H1 (cell line): ENCODE measurements around the gene CTSA. TPM values are rescaled to one million over a fixed set of nuclear protein-coding genes. Genes with fewer than 3 reads are reported as not detected.

Experiments used
- CTCF ChIA-PET: fragments of 300-600 bp; sonication (Branson Sonifier 250); formaldehyde crosslinking; loops from one replicate; lab custom pipeline; 2021; ENCODE audit not compliant: partially characterized antibody; lab: Charles Lee
- POLR2A ChIA-PET: fragments of 300-600 bp; sonication (Branson Sonifier 250); formaldehyde crosslinking; loops from one replicate; lab custom pipeline; 2021; ENCODE audit warnings: inconsistent platforms; ENCODE audit not compliant: partially characterized antibody; lab: Charles Lee
- DNase-seq, 2 experiments: peaks; one replicate each; pipeline versions ENCODE4 v3.0.0 to v3.0.0-alpha.2; 2010 to 2022; ENCODE audit warnings: low spot score in 2 of 2, low read depth in 1 of 2, mixed read lengths in 1 of 2
- FAIRE-seq: peaks from 2 replicates; lab custom pipeline; 2011; peaks lifted over from hg19 to GRCh38; lab: Jason Lieb, UNC
- H2AFZ ChIP-seq: 2 replicates; pipeline ENCODE4 v1.8.1; 2012; ENCODE audit warnings: low read length, inconsistent platforms
- H2AK5ac ChIP-seq: 2 replicates; pipeline ENCODE4 v1.6.1; 2013; ENCODE audit warnings: low read depth, low read length
- H2BK120ac ChIP-seq: replicated peaks from 2 replicates; pipeline ENCODE3; 2013; ENCODE audit warnings: low read depth, low read length, inconsistent platforms
- H2BK12ac ChIP-seq: 2 replicates; pipeline ENCODE4 v1.6.1; 2013; ENCODE audit warnings: low read depth, low read length
- H2BK15ac ChIP-seq: 2 replicates; pipeline ENCODE4 v1.6.1; 2013; ENCODE audit warnings: low read length
- H2BK20ac ChIP-seq: 2 replicates; pipeline ENCODE4 v1.6.1; 2013; ENCODE audit warnings: low read length
- H2BK5ac ChIP-seq: 2 replicates; pipeline ENCODE4 v1.6.1; 2013; ENCODE audit warnings: low read depth, low read length
- H3K14ac ChIP-seq: 2 replicates; pipeline ENCODE4 v1.6.1; 2013; ENCODE audit warnings: inconsistent platforms; ENCODE audit not compliant: insufficient read length
- H3K18ac ChIP-seq: 2 replicates; pipeline ENCODE4 v1.6.1; 2013; ENCODE audit warnings: low read length; ENCODE audit errors: extremely low read depth
- H3K23ac ChIP-seq: 2 replicates; pipeline ENCODE4 v1.6.1; 2013; ENCODE audit warnings: inconsistent platforms; ENCODE audit not compliant: insufficient read length
- H3K23me2 ChIP-seq: 2 replicates; pipeline ENCODE4 v1.6.1; 2013; ENCODE audit warnings: low read depth, low read length
- H3K27ac ChIP-seq: 2 replicates; pipeline ENCODE4 v1.6.1; 2011; ENCODE audit warnings: low read depth, low read length, inconsistent platforms
- H3K27me3 ChIP-seq, 4 experiments: replicated peaks in 1 of 4; 1 replicate in 1 of 4; 2 replicates in 3 of 4; pipeline versions ENCODE4 v1.6.1 to v1.8.1; 2011 to 2013; ENCODE audit warnings: low read length in 3 of 4, mild to moderate bottlenecking in 3 of 4, inconsistent platforms in 2 of 4, mixed read lengths in 2 of 4, moderate library complexity in 1 of 4; ENCODE audit not compliant: control insufficient read depth in 3 of 4, insufficient read depth in 3 of 4; ENCODE audit errors: extremely low read depth in 1 of 4
- H3K36me3 ChIP-seq, 4 experiments: 2 replicates each; pipeline versions ENCODE4 v1.6.1 to v1.8.1; 2011 to 2013; ENCODE audit warnings: mild to moderate bottlenecking in 4 of 4, low read length in 3 of 4, moderate library complexity in 2 of 4, control low read depth in 1 of 4, inconsistent platforms in 1 of 4; ENCODE audit not compliant: insufficient read depth in 4 of 4, control insufficient read depth in 2 of 4
- H3K4ac ChIP-seq: replicated peaks from 2 replicates; pipeline ENCODE3; 2013; ENCODE audit warnings: low read length, low read depth, mixed read lengths, inconsistent platforms; ENCODE audit not compliant: insufficient read length
- H3K4me1 ChIP-seq, 4 experiments: replicated peaks in 1 of 4; 1 replicate in 1 of 4; 2 replicates in 3 of 4; pipeline versions ENCODE4 v1.6.1 to v1.8.1; 2011 to 2013; ENCODE audit warnings: low read length in 3 of 4, inconsistent platforms in 2 of 4, mixed read lengths in 1 of 4; ENCODE audit not compliant: insufficient read depth in 4 of 4, control insufficient read depth in 3 of 4
- H3K4me2 ChIP-seq, 2 experiments: 2 replicates each; pipeline versions ENCODE4 v1.6.1 to v1.8.1; 2011 to 2013; ENCODE audit warnings: low read depth in 2 of 2, low read length in 2 of 2, control low read depth in 1 of 2, inconsistent platforms in 1 of 2, mild to moderate bottlenecking in 1 of 2; ENCODE audit not compliant: insufficient read depth in 1 of 2
- H3K4me3 ChIP-seq, 4 experiments: fragments of 200-600, 300-600 bp in 1 of 4; sonication (generic), shearing (Covaris generic), sonication (Bioruptor Twin) in 1 of 4; 2 replicates each; pipeline versions ENCODE4 v1.5.1 to v1.8.1; 2011 to 2016; ENCODE audit warnings: low read length in 4 of 4, low read depth in 3 of 4, control low read depth in 2 of 4, inconsistent platforms in 2 of 4, mild to moderate bottlenecking in 2 of 4, mixed read lengths in 1 of 4, moderate library complexity in 1 of 4; ENCODE audit not compliant: insufficient read depth in 2 of 4; ENCODE audit errors: extremely low read depth in 1 of 4
- H3K56ac ChIP-seq: replicated peaks from 2 replicates; pipeline ENCODE3; 2013; ENCODE audit warnings: low read depth, mild to moderate bottlenecking, mixed read lengths, low read length, inconsistent platforms; ENCODE audit not compliant: insufficient read length
- H3K79me1 ChIP-seq: 2 replicates; pipeline ENCODE4 v1.6.1; 2013; ENCODE audit warnings: low read depth, low read length, control low read depth
- H3K79me2 ChIP-seq, 2 experiments: 2 replicates each; pipeline versions ENCODE4 v1.6.1 to v1.8.1; 2012 to 2013; ENCODE audit warnings: low read length in 2 of 2, mild to moderate bottlenecking in 2 of 2, inconsistent platforms in 1 of 2; ENCODE audit not compliant: insufficient read depth in 2 of 2, control insufficient read depth in 1 of 2
- H3K9ac ChIP-seq, 4 experiments: replicated peaks in 1 of 4; 1 replicate in 1 of 4; 2 replicates in 3 of 4; pipeline versions ENCODE4 v1.6.1 to v1.8.1; 2011 to 2013; ENCODE audit warnings: low read depth in 3 of 4, low read length in 3 of 4, control low read depth in 2 of 4, mild to moderate bottlenecking in 2 of 4, moderate library complexity in 2 of 4, inconsistent platforms in 1 of 4; ENCODE audit errors: extremely low read depth in 1 of 4
- H3K9me3 ChIP-seq, 2 experiments: 2 replicates each; pipeline versions ENCODE4 v1.6.1 to v1.8.1; 2012 to 2013; ENCODE audit warnings: mild to moderate bottlenecking in 2 of 2, moderate library complexity in 2 of 2, control low read depth in 1 of 2, inconsistent platforms in 1 of 2, low read depth in 1 of 2, low read length in 1 of 2, mixed read lengths in 1 of 2; ENCODE audit not compliant: insufficient read depth in 2 of 2
- H4K20me1 ChIP-seq, 2 experiments: replicated peaks in 1 of 2; 2 replicates each; pipeline versions ENCODE3 to v1.8.1; 2011 to 2013; ENCODE audit warnings: inconsistent platforms in 2 of 2, low read length in 2 of 2, mild to moderate bottlenecking in 1 of 2; ENCODE audit not compliant: insufficient read depth in 2 of 2, control insufficient read depth in 1 of 2
- H4K5ac ChIP-seq: 2 replicates; pipeline ENCODE4 v1.6.1; 2013; ENCODE audit warnings: low read length, low read depth, mixed read lengths, inconsistent platforms; ENCODE audit not compliant: insufficient read length
- H4K8ac ChIP-seq: 2 replicates; pipeline ENCODE4 v1.8.0; 2013; ENCODE audit warnings: mild to moderate bottlenecking, moderate library complexity, low read length, inconsistent platforms; ENCODE audit not compliant: insufficient read depth; ENCODE audit errors: extremely low read depth
- H4K91ac ChIP-seq: replicated peaks from 2 replicates; pipeline ENCODE3; 2013; ENCODE audit warnings: low read length, mixed read lengths, inconsistent platforms; ENCODE audit not compliant: insufficient read length
- CHD1 ChIP-seq: IDR thresholded peaks from 2 replicates; pipeline ENCODE4 v1.6.1; 2012; ENCODE audit warnings: low read depth, low read length, improper control_type of control experiment
- POLR2AphosphoS5 ChIP-seq: IDR thresholded peaks from 2 replicates; pipeline ENCODE4 v1.6.1; 2011; ENCODE audit warnings: low read depth, low read length
- WGBS, 2 experiments: shearing (Covaris generic) in 1 of 2; methylation state at CpG; one replicate each; pipeline versions ENCODE4 v1.1.6 to v1.1.7; 2013 to 2015; ENCODE audit warnings: low lambda C conversion rate in 2 of 2, mixed read lengths in 2 of 2, inconsistent platforms in 1 of 2, low coverage in 1 of 2, missing lambda C conversion rate in 1 of 2; ENCODE audit not compliant: insufficient replicate concordance in 2 of 2, insufficient coverage in 1 of 2, insufficient read length in 1 of 2; ENCODE audit errors: extremely low coverage in 1 of 2, missing lambda C conversion rate in 1 of 2; 5-methylcytosine and 5-hydroxymethylcytosine counted together
- polyA plus RNA-seq, 7 experiments: library from polyadenylated mRNA; depleted of rRNA in 3 of 7; stranded (reverse) in 5 of 7; unstranded in 2 of 7; fragments of >200 nt in 5 of 7; fragments of 200-250 nt in 2 of 7; gene quantifications; 1 replicate in 5 of 7; 2 replicates in 1 of 7; 4 replicates in 1 of 7; pipeline versions ENCODE4 v1.2.1 to v1.2.3, GENCODE V29; 2011 to 2013; ENCODE audit warnings: missing spikeins in 2 of 7, mixed read lengths in 2 of 7
- total RNA-seq: library from RNA; stranded (reverse); fragmentation: NEBNext Ultra II Directional; extraction: Animal tissue kit (Norgen Biotek cat#: 25700); gene quantifications from 2 replicates; pipeline ENCODE4 v1.2.1, GENCODE V29; 2021

CTSA gene
- total and polyA plus RNA-seq, 2 of the 8 experiments (the other 6 are each of a cell fraction or from before 2014, with no cell fraction given), result 49.7 to 74.0 TPM

DNA sequence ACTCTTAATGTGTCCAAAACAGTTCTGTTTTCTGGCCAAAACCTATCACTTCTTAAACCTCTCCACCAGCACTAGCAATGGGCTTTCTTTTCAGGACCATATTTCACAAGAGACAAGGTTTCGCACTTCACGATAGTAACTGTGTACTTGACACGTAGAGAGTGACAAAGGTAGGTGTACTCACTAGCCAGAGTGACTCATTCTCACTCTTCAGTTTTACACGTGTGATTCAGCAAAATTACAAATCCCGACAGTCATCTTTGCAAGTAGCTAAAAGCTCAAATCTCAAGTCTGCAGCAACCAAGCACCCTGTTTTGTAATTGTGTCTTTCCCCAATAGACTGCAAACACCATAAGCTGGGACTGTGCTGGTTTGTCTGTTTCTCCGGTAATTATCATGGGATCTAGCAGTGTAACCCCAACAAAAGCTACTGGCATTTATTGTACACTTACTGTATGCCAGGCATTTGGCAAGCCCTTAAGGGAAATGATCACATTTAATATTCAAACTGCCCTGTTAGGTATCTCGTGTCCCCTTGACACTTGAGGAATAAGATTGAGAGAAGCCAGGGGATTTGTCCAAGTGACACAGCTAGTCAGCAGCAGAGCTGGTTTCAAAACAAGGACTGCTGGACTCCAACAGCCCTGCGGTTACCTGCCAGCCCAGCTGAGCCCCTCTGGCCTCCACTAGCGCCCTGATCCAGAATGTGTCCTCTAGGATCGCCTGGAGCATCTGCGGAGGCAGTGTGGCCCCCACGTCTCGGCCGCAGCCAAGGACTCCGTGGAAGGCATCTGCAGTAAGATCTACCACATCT, 53.2 kb downstream of the CTSA start:
- CTCF ChIA-PET, result interaction anchor here (0.6 to 8.7 kb wide), 7 partner anchors 9 to 153 kb away, joined by 3 to 82 read pairs (median 4); no protein-coding TSS in a partner anchor
- H3K9ac ChIP-seq, result no peak overlapping the region
- no peak for FAIRE-seq

More for the DNA sequence above, 53.2 kb downstream of the CTSA start:
- H3K56ac ChIP-seq, result no peak overlapping the region
- no peak for DNase-seq
- no peak overlapping the region for H2BK12ac ChIP-seq
- TF ChIP-seq CHD1 (no peak), POLR2AphosphoS5 (0 out of 2 replicates have a peak, but pooled peaks have one; percentile 18)
- H3K23ac ChIP-seq, result no peak overlapping the region
- H3K36me3 ChIP-seq, result peaks cover 33 to 73% (median 70%) of the 10 kb centered on the region in 4 experiments
- H3K27ac ChIP-seq, result no peak overlapping the region
- no peaks in the 10 kb centered on the region for H3K23me2 ChIP-seq
- peaks cover 3% of the 10 kb centered on the region; the same call in 1 of the 2 replicates for H3K79me1 ChIP-seq
- H3K79me2 ChIP-seq, result no peaks in the 10 kb centered on the region
- no peak overlapping the region for H3K4ac ChIP-seq
- H2BK20ac ChIP-seq, result no peak overlapping the region
- no peak overlapping the region for H2AFZ ChIP-seq
- H2AK5ac ChIP-seq, result no peak overlapping the region
- no peak overlapping the region for H3K18ac ChIP-seq
- H4K8ac ChIP-seq, result peak overlapping the region; percentile 16; the same call in 1 of the 2 replicates
- no peak overlapping the region for H3K4me3 ChIP-seq
- H2BK5ac ChIP-seq, result no peak overlapping the region; the same call in 1 of the 2 replicates
- H3K4me2 ChIP-seq, result no peak overlapping the region
- no peak overlapping the region for H2BK120ac ChIP-seq
- H3K9me3 ChIP-seq, result no peaks in the 10 kb centered on the region
- no peak overlapping the region for H2BK15ac ChIP-seq
- H4K5ac ChIP-seq, result no peak overlapping the region
- H4K91ac ChIP-seq, result no peak overlapping the region
- POLR2A ChIA-PET, result interaction anchor here (0.8 to 18.4 kb wide), 10 partner anchors 5 to 131 kb away, joined by 3 to 283 read pairs (median 6); partner anchors contain the start of genes CTSA, NEURL2, PCIF1 and PLTP
- H3K14ac ChIP-seq, result no peak overlapping the region
- H3K27me3 ChIP-seq, result no peaks in the 10 kb centered on the region; a peak in 1 of 7 replicates
- no peaks in the 10 kb centered on the region for H3K4me1 ChIP-seq
- peaks cover 2 to 10% of the 10 kb centered on the region in 2 experiments for H4K20me1 ChIP-seq
- WGBS, 2 experiments, result 93% methylated on average over 15 of the region's 15 CpGs; no CpG with 5 or more reads in 1 of the 2 experiments
